NCI-H82 (cell line): ENCODE data around the gene ME2.
"Not testable (repeated sequence)": the region's sequence is repeated elsewhere in the genome, so short reads cannot be mapped to it uniquely, and the experiment has no call there.

Source experiments
- DNase-seq: peaks from one replicate; lab custom pipeline; 2025; lab: John Stamatoyannopoulos, UW

ME2 gene

GRCh38 chr18:50861617-50862016 lies 17.3 kb upstream of the ME2 start:
- DNase-seq, result no peak

- DNase-seq, result no peak
These were observed 16.5 kb upstream of the ME2 start for GRCh38 chr18:50862401-50862800.

GRCh38 chr18:50863840-50864375 lies 15.0 kb upstream of the ME2 start:
- no peak for DNase-seq

GRCh38 chr18:50866765-50867164 lies 12.2 kb upstream of the ME2 start:
- peak; percentile 5 for DNase-seq

- no peak for DNase-seq
These were observed 9.8 kb upstream of the ME2 start for GRCh38 chr18:50869150-50869549.

- DNase-seq, result no peak
These were observed 8.6 kb upstream of the ME2 start for GRCh38 chr18:50870138-50870845.

GRCh38 chr18:50871846-50872245 lies 7.1 kb upstream of the ME2 start:
- DNase-seq, result no peak

GRCh38 chr18:50875966-50876536 lies 2.9 kb upstream of the ME2 start:
- no peak for DNase-seq

- DNase-seq, result no peak
These were observed 1.2 kb upstream of the ME2 start for GRCh38 chr18:50877545-50878265.

- DNase-seq, result peak; percentile 61
These were observed 592 bp downstream of the ME2 start for GRCh38 chr18:50879302-50880118.

- DNase-seq, result peak; percentile 30
These were observed 1.2 kb downstream of the ME2 start for GRCh38 chr18:50880119-50880465.

GRCh38 chr18:50880944-50881343 lies 2.0 kb downstream of the ME2 start:
- DNase-seq, result not testable (repeated sequence)

- no peak for DNase-seq
These were observed 8.0 kb downstream of the ME2 start for GRCh38 chr18:50886929-50887328.

GRCh38 chr18:50895350-50896045 lies 16.6 kb downstream of the ME2 start:
- no peak for DNase-seq

GRCh38 chr18:50896093-50896492 lies 17.2 kb downstream of the ME2 start:
- DNase-seq, result no peak

- DNase-seq, result no peak
These were observed 20.0 kb downstream of the ME2 start for GRCh38 chr18:50898919-50899318.

GRCh38 chr18:50902797-50903196 lies 23.9 kb downstream of the ME2 start:
- DNase-seq, result no peak

GRCh38 chr18:50906843-50907242 lies 27.9 kb downstream of the ME2 start:
- no peak for DNase-seq

GRCh38 chr18:50909261-50909660 lies 30.3 kb downstream of the ME2 start:
- no peak for DNase-seq

- no peak for DNase-seq
These were observed 32.1 kb downstream of the ME2 start for GRCh38 chr18:50911006-50911405.

- no peak for DNase-seq
These were observed 38.1 kb downstream of the ME2 start for GRCh38 chr18:50917021-50917420.

GRCh38 chr18:50918153-50918552 lies 39.2 kb downstream of the ME2 start:
- no peak for DNase-seq
